22Rv1 (cell line): ENCODE results near the gene ZPR1.

Experiments used
- CTCF ChIP-seq: fragments of 450-650 bp; IDR thresholded peaks from 2 replicates; pipeline ENCODE4 v1.5.1; 2017; ENCODE audit warnings: mild to moderate bottlenecking
- ZFX ChIP-seq: fragments of 450-650 bp; IDR thresholded peaks from 2 replicates; pipeline ENCODE4 v1.6.1; 2017; ENCODE audit warnings: antibody characterized with exemption, borderline replicate concordance

- TF ChIP-seq CTCF (no peak), ZFX (no peak)
Measured at GRCh38 chr11:116777056-116777455, 10.8 kb downstream of the ZPR1 start.
